SK-N-MC (cell line): Measurements from ENCODE around the gene ZBED4.

Experiments
- EZH2 ChIP-seq: fragments of 200-600 bp; sonication (generic); IDR thresholded peaks from one replicate; pipeline ENCODE4 v1.6.1; 2017; ENCODE audit warnings: antibody characterized with exemption
- FOXP2 ChIP-seq: optimal IDR thresholded peaks from 2 replicates; pipeline ENCODE3; 2011; ENCODE audit warnings: mild to moderate bottlenecking, moderate library complexity; ENCODE audit not compliant: insufficient read depth; ENCODE audit errors: extremely low read length, control extremely low read depth
- POLR2AphosphoS5 ChIP-seq: IDR thresholded peaks from 2 replicates; pipeline ENCODE4 v1.6.1; 2012; ENCODE audit warnings: mild to moderate bottlenecking, low read depth, low read length, borderline replicate concordance

DNA sequence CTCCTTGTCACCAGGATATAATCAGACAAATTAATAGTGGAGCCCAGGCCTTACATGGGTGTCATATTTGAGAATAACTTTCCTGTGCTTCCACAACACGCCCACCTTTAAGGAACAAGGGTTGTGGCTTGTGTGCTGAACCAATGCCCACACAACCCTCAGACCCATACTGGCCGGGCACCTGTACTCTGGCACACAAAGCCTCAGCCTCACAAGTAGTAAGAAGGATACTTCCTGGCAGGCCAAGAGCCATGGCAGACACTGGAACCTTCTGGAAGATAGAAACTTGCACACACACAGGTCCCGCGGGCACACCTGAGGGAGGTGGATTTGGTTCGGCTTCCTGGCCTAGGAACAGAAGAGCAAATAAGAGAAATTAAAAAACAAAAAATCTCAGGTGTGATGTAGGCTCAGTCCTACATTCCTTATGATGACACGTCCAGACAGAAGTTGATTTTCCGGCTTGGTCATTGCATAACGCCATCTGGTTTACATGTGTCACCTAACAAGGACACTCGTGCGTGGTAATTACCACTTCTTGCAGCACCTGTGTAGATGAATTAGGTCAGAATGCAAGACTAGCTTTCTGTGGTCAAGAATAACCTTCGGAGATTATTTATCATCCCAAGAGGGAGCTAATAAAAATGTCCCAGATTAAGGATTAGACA lies 20.2 kb upstream of the ZBED4 start:
- TF ChIP-seq EZH2 (no peak), POLR2AphosphoS5 (no peak), FOXP2 (no peak)
